GM18868 (cell line): Measurements from ENCODE around the gene CDC42EP2.

ENCODE experiments used
- ATAC-seq: cut with Tn5 transposase; IDR thresholded peaks from one replicate; pipeline ENCODE4 v1.9.1; 2021; ENCODE audit warnings: mild to moderate bottlenecking, moderate library complexity; ENCODE audit not compliant: unreplicated experiment

CDC42EP2 gene

GRCh38 chr11:65355013-65355775 lies 40.5 kb downstream of the CDC42EP2 start:
- ATAC-seq, result peak; percentile 6

DNA sequence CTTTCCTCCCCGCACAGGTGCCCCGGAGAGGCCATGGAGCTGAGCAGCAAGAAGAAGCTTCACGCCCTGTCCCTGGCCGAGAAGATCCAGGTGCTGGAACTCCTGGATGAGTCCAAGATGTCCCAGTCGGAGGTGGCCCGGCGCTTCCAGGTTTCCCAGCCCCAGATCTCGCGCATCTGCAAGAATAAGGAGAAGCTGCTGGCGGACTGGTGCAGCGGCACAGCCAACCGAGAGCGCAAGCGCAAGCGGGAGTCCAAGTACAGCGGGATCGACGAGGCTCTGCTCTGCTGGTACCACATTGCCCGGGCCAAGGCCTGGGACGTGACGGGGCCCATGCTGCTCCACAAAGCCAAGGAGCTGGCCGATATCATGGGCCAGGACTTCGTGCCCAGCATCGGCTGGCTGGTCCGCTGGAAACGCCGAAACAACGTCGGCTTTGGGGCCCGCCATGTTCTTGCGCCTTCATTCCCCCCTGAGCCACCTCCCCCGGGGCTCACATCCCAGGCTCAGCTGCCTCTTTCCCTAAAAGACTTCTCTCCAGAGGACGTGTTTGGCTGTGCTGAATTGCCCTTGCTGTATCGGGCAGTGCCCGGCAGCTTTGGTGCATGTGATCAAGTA lies 41.2 kb downstream of the CDC42EP2 start:
- no peak for ATAC-seq

DNA sequence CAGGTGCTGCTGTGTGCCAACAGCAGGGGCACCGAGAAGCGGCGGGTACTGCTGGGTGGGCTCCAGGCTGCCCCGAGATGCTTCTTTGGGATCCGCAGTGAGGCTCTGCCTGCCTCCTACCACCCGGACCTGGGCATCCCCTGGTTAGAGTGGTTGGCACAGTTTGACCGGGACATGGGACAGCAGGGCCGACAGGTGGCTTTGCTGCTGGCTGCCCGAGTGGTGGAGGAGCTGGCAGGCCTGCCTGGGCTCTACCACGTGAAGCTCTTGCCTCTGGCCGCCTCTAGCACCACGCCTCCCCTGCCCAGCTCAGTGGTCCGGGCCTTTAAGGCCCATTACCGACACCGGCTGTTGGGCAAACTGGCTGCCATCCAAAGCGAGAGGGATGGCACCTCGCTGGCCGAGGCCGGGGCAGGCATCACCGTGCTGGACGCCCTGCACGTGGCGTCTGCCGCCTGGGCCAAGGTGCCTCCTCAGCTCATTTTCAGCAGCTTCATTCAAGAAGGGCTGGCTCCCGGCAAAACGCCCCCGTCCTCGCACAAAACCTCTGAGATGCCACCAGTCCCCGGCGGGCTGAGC lies 41.8 kb downstream of the CDC42EP2 start:
- ATAC-seq, result no peak

- ATAC-seq, result no peak
Observed at GRCh38 chr11:65357856-65358356, 43.2 kb downstream of the CDC42EP2 start.

DNA sequence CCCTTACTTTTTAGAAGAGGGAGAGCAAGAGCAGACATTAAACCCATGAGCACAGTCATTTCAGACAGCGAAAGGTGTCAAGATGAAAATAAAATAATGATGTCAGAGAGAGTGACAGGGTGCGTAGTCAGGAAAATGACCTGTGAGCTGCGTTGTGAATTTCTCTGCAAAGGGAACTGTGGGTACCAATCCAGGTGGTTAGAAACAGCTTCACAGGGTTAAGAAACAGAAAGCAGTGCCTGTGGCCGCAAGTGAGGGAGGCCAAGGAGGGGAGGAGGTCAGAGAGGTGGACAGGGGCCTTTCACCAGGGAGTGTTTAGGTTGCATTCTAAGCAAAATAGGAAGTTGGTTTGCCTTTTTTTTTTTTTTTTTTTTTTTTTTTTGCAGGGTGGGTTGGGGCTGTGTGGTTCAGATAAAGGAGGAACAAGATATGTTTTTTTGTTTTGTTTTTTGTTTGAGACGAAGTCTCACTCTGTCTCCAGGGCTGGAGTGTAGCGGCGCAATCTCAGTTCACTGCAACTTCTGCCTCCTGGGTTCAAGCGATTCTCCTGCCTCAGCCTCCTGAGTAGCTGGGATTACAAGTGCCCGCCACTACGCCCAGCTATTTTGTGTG lies 47.8 kb downstream of the CDC42EP2 start:
- ATAC-seq, result no peak

GRCh38 chr11:65362966-65363365 lies 48.3 kb downstream of the CDC42EP2 start:
- no peak for ATAC-seq

GRCh38 chr11:65363770-65364169 lies 49.1 kb downstream of the CDC42EP2 start:
- no peak for ATAC-seq

GRCh38 chr11:65366340-65366773 lies 51.7 kb downstream of the CDC42EP2 start:
- ATAC-seq, result no peak

GRCh38 chr11:65370659-65371049 lies 56.0 kb downstream of the CDC42EP2 start:
- no peak for ATAC-seq
